VCaP (cell line): Measurements from ENCODE around the gene SLC47A2.

Experiments
- H3K27ac ChIP-seq: fragments of 450-650 bp; 2 replicates; pipeline ENCODE4 v1.5.1; 2017
- CTCF ChIP-seq: fragments of 450-650 bp; conservative IDR thresholded peaks from 2 replicates; pipeline ENCODE4 v1.5.1; 2017; ENCODE audit warnings: mild to moderate bottlenecking, moderate library complexity

Gene SLC47A2

GRCh38 chr17:19752216-19753050 lies 36.0 kb upstream of the SLC47A2 start:
- no peak for TF ChIP-seq CTCF
- no peak overlapping the region for H3K27ac ChIP-seq

DNA sequence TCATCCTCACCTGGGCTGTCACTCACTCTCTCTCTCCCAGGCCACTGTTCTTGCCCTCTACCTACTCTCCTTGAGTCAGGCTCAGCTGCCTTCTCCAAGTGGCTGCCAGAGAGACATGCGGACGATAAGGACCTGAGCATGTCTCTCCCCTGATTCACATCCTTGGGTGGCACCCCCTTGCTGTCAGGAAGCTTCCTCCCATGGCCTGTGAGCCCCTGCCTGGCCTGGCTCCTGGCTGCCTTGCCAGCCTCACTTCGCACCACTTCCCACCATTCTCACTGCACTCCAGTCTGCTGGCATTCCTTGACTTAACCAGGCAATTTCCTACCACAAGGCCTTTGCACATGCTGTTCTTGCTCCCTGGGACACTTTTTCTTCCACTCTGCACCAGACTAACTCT lies 34.5 kb upstream of the SLC47A2 start:
- H3K27ac ChIP-seq: no peak overlapping the region

DNA sequence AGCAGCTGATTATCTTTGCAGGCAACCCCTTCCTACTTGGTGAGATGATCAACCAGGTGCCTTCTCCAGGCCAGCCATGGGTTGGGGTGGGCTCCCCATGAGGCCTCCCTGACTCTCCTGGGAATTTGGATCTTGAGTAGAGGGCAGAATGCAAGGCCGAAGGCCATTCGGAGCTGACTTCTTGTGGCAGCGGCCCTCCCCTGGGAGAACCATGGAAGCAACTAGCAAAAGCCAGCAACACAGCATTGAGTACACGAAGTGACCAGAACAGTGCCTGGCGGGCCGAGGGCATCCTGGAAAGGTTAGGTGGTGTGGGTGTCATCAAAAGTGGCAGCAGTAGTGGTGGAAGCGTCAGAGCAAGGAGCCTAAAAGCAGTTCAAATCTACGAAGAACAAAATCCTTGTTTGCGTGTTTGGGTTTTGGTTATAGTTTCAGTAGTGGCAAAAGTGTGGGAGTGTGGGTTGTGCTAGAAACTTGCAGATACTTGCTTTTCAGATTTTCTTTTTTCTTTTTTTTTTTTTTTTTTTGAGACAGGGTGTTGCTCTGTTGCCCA lies 33.7 kb upstream of the SLC47A2 start:
- H3K27ac ChIP-seq: no peak overlapping the region
- TF ChIP-seq CTCF: no peak

More for the DNA sequence above, 34.5 kb upstream of the SLC47A2 start:
- TF ChIP-seq CTCF: no peak

- TF ChIP-seq CTCF: no peak
- no peak overlapping the region for H3K27ac ChIP-seq
Measured at GRCh38 chr17:19748807-19749193, 32.4 kb upstream of the SLC47A2 start.

DNA sequence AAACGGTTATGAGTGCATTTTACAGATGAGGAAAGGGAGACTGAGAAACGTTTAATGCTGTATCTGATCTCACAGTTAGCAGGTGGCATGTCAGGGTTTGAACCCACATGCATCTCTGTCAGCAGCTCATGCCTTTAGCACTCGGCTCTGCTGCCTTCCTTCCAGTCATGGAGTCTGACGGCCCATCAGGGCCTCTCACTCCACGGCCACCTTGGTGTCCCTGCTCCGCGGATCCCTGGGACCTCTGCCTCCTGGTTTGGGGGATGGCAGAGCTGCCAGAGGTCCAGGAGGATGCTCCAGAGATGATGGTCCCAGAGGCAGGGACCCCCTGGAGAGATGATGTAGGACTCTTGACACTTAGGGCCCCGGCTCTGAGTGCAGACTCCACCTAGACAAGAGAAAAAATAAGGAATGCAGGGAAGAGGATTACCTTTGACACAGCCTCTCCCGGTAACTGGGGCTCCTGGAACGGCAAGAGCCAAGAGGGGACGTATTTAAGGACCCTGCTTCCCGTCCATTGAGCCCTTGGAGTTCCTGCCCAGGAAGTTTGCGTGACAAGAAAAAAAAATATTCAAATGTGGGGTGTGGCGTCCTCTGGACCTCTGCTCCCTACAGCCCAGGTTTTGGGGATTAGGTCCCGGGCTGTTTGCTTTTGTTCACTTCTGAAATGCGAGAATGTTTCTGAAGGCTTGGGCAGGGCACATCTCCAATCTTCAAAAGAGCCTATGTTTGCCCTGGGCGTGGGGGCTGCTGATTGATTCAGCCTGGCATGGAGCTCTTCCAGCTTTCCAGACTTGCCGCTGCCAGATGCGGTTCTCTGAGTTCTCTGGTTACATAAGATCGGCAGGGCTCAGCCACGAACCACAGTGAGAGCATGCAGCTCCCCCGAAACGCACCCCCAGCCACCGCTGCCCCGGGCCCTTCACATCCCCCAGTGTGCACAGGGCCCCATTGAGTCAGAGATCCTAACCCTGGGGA lies 31.7 kb upstream of the SLC47A2 start, which contains the start of gene ALDH3A1:
Gene ALDH3A1 (minus strand): TSS at position 470 of the 978 bp plus-strand sequence. CDS start 3,169 bp downstream, outside the sequence.
- no peak for TF ChIP-seq CTCF
- no peak within 1 kb of the TSS for H3K27ac ChIP-seq

- H3K27ac ChIP-seq: no peak overlapping the region
- no peak for TF ChIP-seq CTCF
Measured at GRCh38 chr17:19747159-19747719, 30.9 kb upstream of the SLC47A2 start.
